ENCODE results near the gene ACTN1.
"Not testable (repeated sequence)": the region's sequence is repeated elsewhere in the genome, so short reads cannot be mapped to it uniquely, and the experiment has no call there.

Gene ACTN1

GRCh38 chr14:68882235-68882634 is 96.9 kb downstream of the ACTN1 start:
- no peak for DNase-seq

- no peak for DNase-seq
Observed at GRCh38 chr14:68881396-68881795, 97.7 kb downstream of the ACTN1 start.

- DNase-seq = no peak
Observed at GRCh38 chr14:68880581-68881105, 98.5 kb downstream of the ACTN1 start.

GRCh38 chr14:68879841-68880575 is 99.1 kb downstream of the ACTN1 start:
- no peak for DNase-seq

GRCh38 chr14:68879321-68879781 is 99.8 kb downstream of the ACTN1 start:
- no peak for DNase-seq

- DNase-seq = no peak
Observed at GRCh38 chr14:68878908-68879307, 100.2 kb downstream of the ACTN1 start.

- DNase-seq = no peak
Observed at GRCh38 chr14:68877993-68878575, 101.0 kb downstream of the ACTN1 start.

- no peak for DNase-seq
Observed at GRCh38 chr14:68876976-68877375, 102.1 kb downstream of the ACTN1 start.

- DNase-seq = no peak
Observed at GRCh38 chr14:68874746-68875155, 104.4 kb downstream of the ACTN1 start.

- no peak for DNase-seq
Observed at GRCh38 chr14:68873376-68873775, 105.7 kb downstream of the ACTN1 start.

GRCh38 chr14:68871392-68871791 is 107.7 kb downstream of the ACTN1 start:
- no peak for DNase-seq

GRCh38 chr14:68866991-68867533 is 112.0 kb downstream of the ACTN1 start:
- DNase-seq = no peak

- DNase-seq = no peak
Observed at GRCh38 chr14:68865542-68865941, 113.6 kb downstream of the ACTN1 start.

GRCh38 chr14:68864361-68864750 is 114.7 kb downstream of the ACTN1 start:
- no peak for DNase-seq

- DNase-seq = no peak
Observed at GRCh38 chr14:68863610-68864360, 115.3 kb downstream of the ACTN1 start.

- DNase-seq = peak; percentile 79 to 82
Observed at GRCh38 chr14:68862954-68863594, 116.0 kb downstream of the ACTN1 start.

GRCh38 chr14:68860771-68861170 is 118.3 kb downstream of the ACTN1 start:
- DNase-seq = no peak

- DNase-seq = no peak
Observed at GRCh38 chr14:68857516-68858070, 121.5 kb downstream of the ACTN1 start.

- no peak for DNase-seq
Observed at GRCh38 chr14:68856572-68856971, 122.5 kb downstream of the ACTN1 start.

- DNase-seq = no peak
Observed at GRCh38 chr14:68854421-68854820, 124.7 kb downstream of the ACTN1 start.

GRCh38 chr14:68853749-68854148 is 125.4 kb downstream of the ACTN1 start:
- DNase-seq = no peak

GRCh38 chr14:68852493-68852892 is 126.6 kb downstream of the ACTN1 start:
- not testable (repeated sequence) for DNase-seq

All from activated CD4-positive, alpha-beta T cell treated with anti-CD3 and anti-CD28 coated beads, Interleukin-2, amount 50 U/mL, for 48 hours (primary cell).